ENCODE data around the gene KIAA0513.

KIAA0513 gene

GRCh38 chr16:85026703-85027102 is 892 bp upstream of the KIAA0513 start:
- Histone ChIP-seq H3K4me1 (ENCODE audit: insufficient read depth, low read length) (peaks cover 27% of the 10 kb centered on the region), H3K9ac (ENCODE audit: low read depth, low read length) (peak overlapping the region; percentile 71), H3K36me3 (ENCODE audit: insufficient read depth, low read length) (no peaks in the 10 kb centered on the region), H3K9me3 (ENCODE audit: insufficient read depth, low read length, severe bottlenecking) (no peaks in the 10 kb centered on the region), H3K4me3 (ENCODE audit: low read depth in 1 of 2, low read length in 2 of 2) (peak overlapping the region; percentile 52 to 94; a peak in 3 of 4 replicates), H3K4me2 (ENCODE audit: insufficient read depth, low read length) (peak overlapping the region; percentile 89), H3K27me3 (ENCODE audit: insufficient read depth, low read length, poor library complexity) (peaks cover 15% of the 10 kb centered on the region), H3K27ac (ENCODE audit: low read length) (no peak overlapping the region), H3K79me2 (ENCODE audit: insufficient read depth, low read length) (no peaks in the 10 kb centered on the region), H4K20me1 (ENCODE audit: insufficient read depth, low read length) (no peaks in the 10 kb centered on the region), H2AFZ (ENCODE audit: low read depth, low read length) (no peak overlapping the region)
- DNase-seq (no peak), ATAC-seq (ENCODE audit: insufficient read depth, low read depth) (no peak)
- TF ChIP-seq EZH2 (IDR thresholded peaks at IDR 0.05; ENCODE audit: borderline replicate concordance, low read depth, low read length, severe bottlenecking) = no peak

DNA sequence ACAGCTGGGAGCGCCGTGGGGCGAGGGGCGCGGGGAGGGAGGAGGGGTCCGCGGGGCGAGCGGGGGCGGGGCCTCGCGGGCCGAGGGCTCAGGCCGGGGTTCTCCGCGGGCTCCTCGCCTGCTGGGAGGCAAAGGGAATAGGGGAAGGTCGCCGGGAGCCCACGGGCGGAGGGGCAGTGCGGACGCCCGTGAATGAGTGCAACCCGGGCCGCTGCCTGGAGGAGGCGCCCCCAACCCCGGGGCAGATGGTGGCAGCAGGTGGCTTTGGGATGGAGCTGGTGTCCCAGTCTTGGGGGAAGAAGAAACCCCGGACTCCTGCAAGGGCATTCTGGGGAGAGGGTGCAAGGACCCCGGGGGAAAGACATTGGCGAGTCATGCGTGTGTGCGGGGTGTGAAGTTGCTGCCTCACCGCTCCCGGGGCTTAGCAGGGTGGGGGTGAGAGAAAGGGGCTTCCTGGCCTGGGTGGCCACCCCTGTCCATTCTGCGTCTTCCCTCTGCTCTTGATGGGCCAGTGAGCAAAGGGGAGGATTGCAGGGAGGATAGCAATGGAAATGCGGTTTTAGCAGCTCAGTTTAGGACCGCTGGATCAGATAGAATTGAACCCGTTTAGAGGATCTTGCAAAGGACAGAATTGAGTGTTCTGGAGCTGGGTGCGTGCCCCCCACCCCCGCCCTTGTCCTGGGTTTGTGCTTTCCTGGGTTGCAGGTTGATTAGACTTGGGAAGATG is 526 bp downstream of the KIAA0513 start:
- Histone ChIP-seq H3K4me2 (ENCODE audit: insufficient read depth, low read length) (peak overlapping the region; percentile 89), H3K9me3 (ENCODE audit: insufficient read depth, low read length, severe bottlenecking) (no peaks in the 10 kb centered on the region), H2AFZ (ENCODE audit: low read depth, low read length) (peak overlapping the region; percentile 96), H3K4me3 (ENCODE audit: low read depth in 1 of 2, low read length in 2 of 2) (peak overlapping the region; percentile 38 to 94; a peak in 3 of 4 replicates), H3K27me3 (ENCODE audit: insufficient read depth, low read length, poor library complexity) (peaks cover 15% of the 10 kb centered on the region), H4K20me1 (ENCODE audit: insufficient read depth, low read length) (no peaks in the 10 kb centered on the region), H3K9ac (ENCODE audit: low read depth, low read length) (peak overlapping the region; percentile 71), H3K27ac (ENCODE audit: low read length) (0 out of 2 replicates have a peak overlapping the region, but pooled peaks have one; percentile 44), H3K36me3 (ENCODE audit: insufficient read depth, low read length) (no peaks in the 10 kb centered on the region), H3K4me1 (ENCODE audit: insufficient read depth, low read length) (peaks cover 27% of the 10 kb centered on the region), H3K79me2 (ENCODE audit: insufficient read depth, low read length) (no peaks in the 10 kb centered on the region)
- peak; percentile 67 for TF ChIP-seq EZH2 (IDR thresholded peaks at IDR 0.05; ENCODE audit: borderline replicate concordance, low read depth, low read length, severe bottlenecking)
- TF ChIP-seq, protein P1, sequence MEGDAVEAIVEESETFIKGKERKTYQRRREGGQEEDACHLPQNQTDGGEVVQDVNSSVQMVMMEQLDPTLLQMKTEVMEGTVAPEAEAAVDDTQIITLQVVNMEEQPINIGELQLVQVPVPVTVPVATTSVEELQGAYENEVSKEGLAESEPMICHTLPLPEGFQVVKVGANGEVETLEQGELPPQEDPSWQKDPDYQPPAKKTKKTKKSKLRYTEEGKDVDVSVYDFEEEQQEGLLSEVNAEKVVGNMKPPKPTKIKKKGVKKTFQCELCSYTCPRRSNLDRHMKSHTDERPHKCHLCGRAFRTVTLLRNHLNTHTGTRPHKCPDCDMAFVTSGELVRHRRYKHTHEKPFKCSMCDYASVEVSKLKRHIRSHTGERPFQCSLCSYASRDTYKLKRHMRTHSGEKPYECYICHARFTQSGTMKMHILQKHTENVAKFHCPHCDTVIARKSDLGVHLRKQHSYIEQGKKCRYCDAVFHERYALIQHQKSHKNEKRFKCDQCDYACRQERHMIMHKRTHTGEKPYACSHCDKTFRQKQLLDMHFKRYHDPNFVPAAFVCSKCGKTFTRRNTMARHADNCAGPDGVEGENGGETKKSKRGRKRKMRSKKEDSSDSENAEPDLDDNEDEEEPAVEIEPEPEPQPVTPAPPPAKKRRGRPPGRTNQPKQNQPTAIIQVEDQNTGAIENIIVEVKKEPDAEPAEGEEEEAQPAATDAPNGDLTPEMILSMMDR (IDR thresholded peaks at IDR 0.05; ENCODE audit: borderline replicate concordance, extremely low read depth, low read length, poor library complexity, severe bottlenecking) = peak; percentile 47
- DNase-seq = no peak
- ATAC-seq (ENCODE audit: insufficient read depth, low read depth) = peak; percentile 28; the same call in 2 of the 3 replicates

GRCh38 chr16:85028685-85029407 is 1.3 kb downstream of the KIAA0513 start:
- TF ChIP-seq EZH2 (IDR thresholded peaks at IDR 0.05; ENCODE audit: borderline replicate concordance, low read depth, low read length, severe bottlenecking) = peak; percentile 6
- TF ChIP-seq, protein P1 (IDR thresholded peaks at IDR 0.05; ENCODE audit: borderline replicate concordance, extremely low read depth, low read length, poor library complexity, severe bottlenecking) = no peak
- Histone ChIP-seq H3K27me3 (ENCODE audit: insufficient read depth, low read length, poor library complexity) (peaks cover 15% of the 10 kb centered on the region), H3K9ac (ENCODE audit: low read depth, low read length) (peak overlapping the region; percentile 71; the same call in 1 of the 2 replicates), H4K20me1 (ENCODE audit: insufficient read depth, low read length) (no peaks in the 10 kb centered on the region), H3K27ac (ENCODE audit: low read length) (no peak overlapping the region), H3K79me2 (ENCODE audit: insufficient read depth, low read length) (no peaks in the 10 kb centered on the region), H3K4me2 (ENCODE audit: insufficient read depth, low read length) (peak overlapping the region; percentile 89), H3K9me3 (ENCODE audit: insufficient read depth, low read length, severe bottlenecking) (no peaks in the 10 kb centered on the region), H3K36me3 (ENCODE audit: insufficient read depth, low read length) (no peaks in the 10 kb centered on the region), H3K4me1 (ENCODE audit: insufficient read depth, low read length) (peaks cover 27% of the 10 kb centered on the region), H3K4me3 (ENCODE audit: low read depth in 1 of 2, low read length in 2 of 2) (peak overlapping the region in 1 of 2 experiments; percentile 94; a peak in 2 of 4 replicates), H2AFZ (ENCODE audit: low read depth, low read length) (peak overlapping the region; percentile 96)
- DNase-seq (peak; percentile 23), ATAC-seq (ENCODE audit: insufficient read depth, low read depth) (peak; percentile 27; the same call in 1 of the 3 replicates)

GRCh38 chr16:85029408-85029784 is 1.8 kb downstream of the KIAA0513 start:
- H3K4me3 ChIP-seq (ENCODE audit: low read depth in 1 of 2, low read length in 2 of 2) = no peak overlapping the region
- DNase-seq = peak; percentile 22
- ATAC-seq (ENCODE audit: insufficient read depth, low read depth) = no peak

More at GRCh38 chr16:85029408-85029784, 1.8 kb downstream of the KIAA0513 start:
- H4K20me1 ChIP-seq (ENCODE audit: insufficient read depth, low read length) = no peaks in the 10 kb centered on the region
- TF ChIP-seq, protein P1 (IDR thresholded peaks at IDR 0.05; ENCODE audit: borderline replicate concordance, extremely low read depth, low read length, poor library complexity, severe bottlenecking) = no peak
- TF ChIP-seq EZH2 (IDR thresholded peaks at IDR 0.05; ENCODE audit: borderline replicate concordance, low read depth, low read length, severe bottlenecking) = no peak
- no peaks in the 10 kb centered on the region for H3K79me2 ChIP-seq (ENCODE audit: insufficient read depth, low read length)
- no peak overlapping the region for H2AFZ ChIP-seq (ENCODE audit: low read depth, low read length)
- no peaks in the 10 kb centered on the region for H3K36me3 ChIP-seq (ENCODE audit: insufficient read depth, low read length)
- H3K27me3 ChIP-seq (ENCODE audit: insufficient read depth, low read length, poor library complexity) = peaks cover 15% of the 10 kb centered on the region
- H3K9me3 ChIP-seq (ENCODE audit: insufficient read depth, low read length, severe bottlenecking) = no peaks in the 10 kb centered on the region
- H3K4me1 ChIP-seq (ENCODE audit: insufficient read depth, low read length) = peaks cover 27% of the 10 kb centered on the region
- H3K27ac ChIP-seq (ENCODE audit: low read length) = no peak overlapping the region
- H3K9ac ChIP-seq (ENCODE audit: low read depth, low read length) = no peak overlapping the region
- H3K4me2 ChIP-seq (ENCODE audit: insufficient read depth, low read length) = no peak overlapping the region; the same call in 1 of the 2 replicates

All from DND-41 (cell line).